ENCODE results near the gene IL1RL2.

Gene IL1RL2

GRCh38 chr2:102190430-102191107 is 3.7 kb downstream of the IL1RL2 start:
- no peak for DNase-seq (ENCODE audit: low read depth in 1 of 2, low spot score in 1 of 2)
- Histone ChIP-seq H3K27me3 (ENCODE audit: insufficient read depth, poor library complexity, severe bottlenecking) (no peaks in the 10 kb centered on the region), H3K4me3 (replicated peaks; ENCODE audit: insufficient read depth, low read length) (no peak overlapping the region), H3K27ac (replicated peaks) (no peak overlapping the region)
- no peak for TF ChIP-seq POLR2AphosphoS5 (IDR thresholded peaks at IDR 0.05; ENCODE audit: low read depth)
- TF ChIP-seq REST (IDR thresholded peaks at IDR 0.05; ENCODE audit: insufficient replicate concordance, low read depth): no peak
- TF ChIP-seq SPI1 (IDR thresholded peaks at IDR 0.05; ENCODE audit: borderline replicate concordance, low read depth): no peak
- no peak for TF ChIP-seq CTCF (IDR thresholded peaks at IDR 0.05; ENCODE audit: insufficient read depth, low read length)
- no peak for TF ChIP-seq GABPA (IDR thresholded peaks at IDR 0.05; ENCODE audit: low read depth)

GRCh38 chr2:102191501-102191900 is 4.7 kb downstream of the IL1RL2 start:
- Histone ChIP-seq H3K4me3 (replicated peaks; ENCODE audit: insufficient read depth, low read length) (no peak overlapping the region), H3K27ac (replicated peaks) (no peak overlapping the region), H3K27me3 (ENCODE audit: insufficient read depth, poor library complexity, severe bottlenecking) (no peaks in the 10 kb centered on the region)
- TF ChIP-seq CTCF (IDR thresholded peaks at IDR 0.05; ENCODE audit: insufficient read depth, low read length): no peak
- DNase-seq (ENCODE audit: low read depth in 1 of 2, low spot score in 1 of 2): no peak

- no peak for TF ChIP-seq SPI1 (IDR thresholded peaks at IDR 0.05; ENCODE audit: borderline replicate concordance, low read depth)
- no peak for TF ChIP-seq CTCF (IDR thresholded peaks at IDR 0.05; ENCODE audit: insufficient read depth, low read length)
- TF ChIP-seq POLR2AphosphoS5 (IDR thresholded peaks at IDR 0.05; ENCODE audit: low read depth): no peak
- TF ChIP-seq GABPA (IDR thresholded peaks at IDR 0.05; ENCODE audit: low read depth): no peak
- no peak for TF ChIP-seq REST (IDR thresholded peaks at IDR 0.05; ENCODE audit: insufficient replicate concordance, low read depth)
- H3K27ac ChIP-seq (replicated peaks): no peak overlapping the region
- DNase-seq (ENCODE audit: low read depth in 1 of 2, low spot score in 1 of 2): no peak
These were observed 6.3 kb downstream of the IL1RL2 start for GRCh38 chr2:102193074-102193473.

More at GRCh38 chr2:102193074-102193473, 6.3 kb downstream of the IL1RL2 start:
- H3K4me3 ChIP-seq (replicated peaks; ENCODE audit: insufficient read depth, low read length): no peak overlapping the region
- H3K27me3 ChIP-seq (ENCODE audit: insufficient read depth, poor library complexity, severe bottlenecking): no peaks in the 10 kb centered on the region

Data from HL-60 (cell line).